ENCODE results near the gene CTNND2. TPM values are rescaled to one million over a fixed set of nuclear protein-coding genes. Genes with fewer than 3 reads are reported as not detected.

The CTNND2 gene
- polyA plus RNA-seq, 1 donor from 2014 or later, result 67.0 TPM

GRCh38 chr5:10975945-10976344 lies 928.3 kb downstream of the CTNND2 start:
- TF ChIP-seq SMC3 (conservative IDR thresholded peaks at IDR 0.05; ENCODE audit: poor library complexity), result no peak
- TF ChIP-seq EZH2 (IDR thresholded peaks at IDR 0.05; ENCODE audit: borderline replicate concordance, insufficient read depth, low read length, poor library complexity, severe bottlenecking), result no peak
- TF ChIP-seq, protein P1, sequence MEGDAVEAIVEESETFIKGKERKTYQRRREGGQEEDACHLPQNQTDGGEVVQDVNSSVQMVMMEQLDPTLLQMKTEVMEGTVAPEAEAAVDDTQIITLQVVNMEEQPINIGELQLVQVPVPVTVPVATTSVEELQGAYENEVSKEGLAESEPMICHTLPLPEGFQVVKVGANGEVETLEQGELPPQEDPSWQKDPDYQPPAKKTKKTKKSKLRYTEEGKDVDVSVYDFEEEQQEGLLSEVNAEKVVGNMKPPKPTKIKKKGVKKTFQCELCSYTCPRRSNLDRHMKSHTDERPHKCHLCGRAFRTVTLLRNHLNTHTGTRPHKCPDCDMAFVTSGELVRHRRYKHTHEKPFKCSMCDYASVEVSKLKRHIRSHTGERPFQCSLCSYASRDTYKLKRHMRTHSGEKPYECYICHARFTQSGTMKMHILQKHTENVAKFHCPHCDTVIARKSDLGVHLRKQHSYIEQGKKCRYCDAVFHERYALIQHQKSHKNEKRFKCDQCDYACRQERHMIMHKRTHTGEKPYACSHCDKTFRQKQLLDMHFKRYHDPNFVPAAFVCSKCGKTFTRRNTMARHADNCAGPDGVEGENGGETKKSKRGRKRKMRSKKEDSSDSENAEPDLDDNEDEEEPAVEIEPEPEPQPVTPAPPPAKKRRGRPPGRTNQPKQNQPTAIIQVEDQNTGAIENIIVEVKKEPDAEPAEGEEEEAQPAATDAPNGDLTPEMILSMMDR (IDR thresholded peaks at IDR 0.05; ENCODE audit: poor library complexity, severe bottlenecking), result no peak
- no peak for TF ChIP-seq RAD21 (conservative IDR thresholded peaks at IDR 0.05)
- TF ChIP-seq MXI1 (conservative IDR thresholded peaks at IDR 0.05; ENCODE audit: poor library complexity, severe bottlenecking), result no peak
- TF ChIP-seq EP300 (conservative IDR thresholded peaks at IDR 0.05; ENCODE audit: poor library complexity, severe bottlenecking), result no peak
- TF ChIP-seq TAF1 (IDR thresholded peaks at IDR 0.05; ENCODE audit: low read depth), result no peak
- TF ChIP-seq, protein P2, sequence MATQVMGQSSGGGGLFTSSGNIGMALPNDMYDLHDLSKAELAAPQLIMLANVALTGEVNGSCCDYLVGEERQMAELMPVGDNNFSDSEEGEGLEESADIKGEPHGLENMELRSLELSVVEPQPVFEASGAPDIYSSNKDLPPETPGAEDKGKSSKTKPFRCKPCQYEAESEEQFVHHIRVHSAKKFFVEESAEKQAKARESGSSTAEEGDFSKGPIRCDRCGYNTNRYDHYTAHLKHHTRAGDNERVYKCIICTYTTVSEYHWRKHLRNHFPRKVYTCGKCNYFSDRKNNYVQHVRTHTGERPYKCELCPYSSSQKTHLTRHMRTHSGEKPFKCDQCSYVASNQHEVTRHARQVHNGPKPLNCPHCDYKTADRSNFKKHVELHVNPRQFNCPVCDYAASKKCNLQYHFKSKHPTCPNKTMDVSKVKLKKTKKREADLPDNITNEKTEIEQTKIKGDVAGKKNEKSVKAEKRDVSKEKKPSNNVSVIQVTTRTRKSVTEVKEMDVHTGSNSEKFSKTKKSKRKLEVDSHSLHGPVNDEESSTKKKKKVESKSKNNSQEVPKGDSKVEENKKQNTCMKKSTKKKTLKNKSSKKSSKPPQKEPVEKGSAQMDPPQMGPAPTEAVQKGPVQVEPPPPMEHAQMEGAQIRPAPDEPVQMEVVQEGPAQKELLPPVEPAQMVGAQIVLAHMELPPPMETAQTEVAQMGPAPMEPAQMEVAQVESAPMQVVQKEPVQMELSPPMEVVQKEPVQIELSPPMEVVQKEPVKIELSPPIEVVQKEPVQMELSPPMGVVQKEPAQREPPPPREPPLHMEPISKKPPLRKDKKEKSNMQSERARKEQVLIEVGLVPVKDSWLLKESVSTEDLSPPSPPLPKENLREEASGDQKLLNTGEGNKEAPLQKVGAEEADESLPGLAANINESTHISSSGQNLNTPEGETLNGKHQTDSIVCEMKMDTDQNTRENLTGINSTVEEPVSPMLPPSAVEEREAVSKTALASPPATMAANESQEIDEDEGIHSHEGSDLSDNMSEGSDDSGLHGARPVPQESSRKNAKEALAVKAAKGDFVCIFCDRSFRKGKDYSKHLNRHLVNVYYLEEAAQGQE (IDR thresholded peaks at IDR 0.05; ENCODE audit: borderline replicate concordance), result no peak
- H3K27me3 ChIP-seq (ENCODE audit: insufficient read depth, low read depth, low read length), result no peaks in the 10 kb centered on the region
- H2AFZ ChIP-seq (ENCODE audit: low read depth, low read length), result no peak overlapping the region
- H4K20me1 ChIP-seq (ENCODE audit: insufficient read depth), result no peaks in the 10 kb centered on the region
- H3K36me3 ChIP-seq (ENCODE audit: insufficient read depth, low read length), result peaks cover 8% of the 10 kb centered on the region
- no peak overlapping the region for H3K4me3 ChIP-seq (ENCODE audit: low read length)
- no peak overlapping the region for H3K27ac ChIP-seq (ENCODE audit: low read length)
- H3K79me2 ChIP-seq (replicated peaks; ENCODE audit: insufficient read depth, low read length), result no peaks in the 10 kb centered on the region
- H3K9me3 ChIP-seq (ENCODE audit: low read length), result no peaks in the 10 kb centered on the region
- H3K9me2 ChIP-seq (ENCODE audit: insufficient read depth, low read length), result no peaks in the 10 kb centered on the region
- H3F3A ChIP-seq (ENCODE audit: insufficient read depth, low read length, poor library complexity, severe bottlenecking), result no peaks in the 10 kb centered on the region
- no peak overlapping the region for H3K9ac ChIP-seq (ENCODE audit: low read length)
- no peak overlapping the region for H3K4me2 ChIP-seq (ENCODE audit: low read length)

GRCh38 chr5:10974850-10975249 lies 929.4 kb downstream of the CTNND2 start:
- Histone ChIP-seq H2AFZ (ENCODE audit: low read depth, low read length) (no peak overlapping the region), H3K9me2 (ENCODE audit: insufficient read depth, low read length) (no peaks in the 10 kb centered on the region), H3F3A (ENCODE audit: insufficient read depth, low read length, poor library complexity, severe bottlenecking) (no peaks in the 10 kb centered on the region), H3K9me3 (ENCODE audit: low read length) (no peaks in the 10 kb centered on the region), H3K27ac (ENCODE audit: low read length) (no peak overlapping the region), H4K20me1 (ENCODE audit: insufficient read depth) (no peaks in the 10 kb centered on the region), H3K79me2 (replicated peaks; ENCODE audit: insufficient read depth, low read length) (no peaks in the 10 kb centered on the region), H3K9ac (ENCODE audit: low read length) (no peak overlapping the region), H3K4me3 (ENCODE audit: low read length) (no peak overlapping the region), H3K27me3 (ENCODE audit: insufficient read depth, low read depth, low read length) (no peaks in the 10 kb centered on the region), H3K36me3 (ENCODE audit: insufficient read depth, low read length) (peaks cover 8% of the 10 kb centered on the region), H3K4me2 (ENCODE audit: low read length) (no peak overlapping the region)
- TF ChIP-seq, protein P2 (IDR thresholded peaks at IDR 0.05; ENCODE audit: borderline replicate concordance), result no peak
- TF ChIP-seq EZH2 (IDR thresholded peaks at IDR 0.05; ENCODE audit: borderline replicate concordance, insufficient read depth, low read length, poor library complexity, severe bottlenecking) (no peak), TAF1 (IDR thresholded peaks at IDR 0.05; ENCODE audit: low read depth) (no peak), EP300 (conservative IDR thresholded peaks at IDR 0.05; ENCODE audit: poor library complexity, severe bottlenecking) (no peak), RAD21 (conservative IDR thresholded peaks at IDR 0.05) (no peak), POLR2AphosphoS5 (IDR thresholded peaks at IDR 0.05) (no peak), MXI1 (conservative IDR thresholded peaks at IDR 0.05; ENCODE audit: poor library complexity, severe bottlenecking) (no peak), SMC3 (conservative IDR thresholded peaks at IDR 0.05; ENCODE audit: poor library complexity) (no peak)
- TF ChIP-seq, protein P1 (IDR thresholded peaks at IDR 0.05; ENCODE audit: poor library complexity, severe bottlenecking), result no peak
